Upper lobe of left lung (tissue), 6 donors: ENCODE data around the gene FLCN. TPM values are rescaled to one million over a fixed set of nuclear protein-coding genes. Genes with fewer than 3 reads are reported as not detected.
A peak's percentile ranks its signal among the peaks of the same experiment; 100 is the strongest.

ENCODE experiments used
- ATAC-seq, 2 donors: fragments of 200-7000 bp; cut with Tn5 transposase; one replicate each; pipeline ENCODE4 v1.9.1; 2022; ENCODE audit warnings: mild to moderate bottlenecking in 2 of 2, moderate library complexity in 2 of 2; ENCODE audit not compliant: low FRiP score in 2 of 2
- DNase-seq, 2 donors: peaks; one replicate each; pipeline ENCODE4 v3.0.0-alpha.2; 2019 to 2020
- H3K27ac ChIP-seq, 4 donors: fragments of 200-600 bp; sonication (generic); one replicate each; pipeline ENCODE4 v1.5.1; 2016 to 2019
- H3K27me3 ChIP-seq, 4 donors: fragments of 200-600 bp; sonication (generic); one replicate each; pipeline ENCODE4 v1.5.1; 2017 to 2019
- H3K36me3 ChIP-seq, 4 donors: fragments of 200-600 bp; sonication (generic); one replicate each; pipeline ENCODE4 v1.5.1; 2016 to 2019
- H3K4me1 ChIP-seq, 4 donors: fragments of 200-600 bp; sonication (generic); one replicate each; pipeline ENCODE4 v1.5.1; 2018 to 2019
- H3K4me3 ChIP-seq, 4 donors: fragments of 200-600 bp; sonication (generic); one replicate each; pipeline ENCODE4 v1.5.1; 2017 to 2019; ENCODE audit warnings: mild to moderate bottlenecking in 2 of 4, moderate library complexity in 1 of 4
- H3K9me3 ChIP-seq, 4 donors: fragments of 200-600 bp; sonication (generic); one replicate each; pipeline ENCODE4 v1.5.1; 2018 to 2019
- CTCF ChIP-seq, 6 experiments: fragments of 450-650 bp in 4 of 6; fragments of 200-600 bp in 2 of 6; sonication (generic) in 2 of 6; IDR thresholded peaks; one replicate each; pipeline ENCODE4 v1.5.1; 2016 to 2019; ENCODE audit warnings: antibody characterized with exemption in 6 of 6
- EP300 ChIP-seq, 4 donors: sonication (generic); formaldehyde crosslinking; IDR thresholded peaks; one replicate each; pipeline ENCODE4 v1.5.1; 2017; ENCODE audit warnings: antibody characterized with exemption in 4 of 4, control low read depth in 2 of 4
- POLR2A ChIP-seq, 4 donors: fragments of 450-650 bp; IDR thresholded peaks; one replicate each; pipeline ENCODE4 v1.5.1; 2016 to 2017; ENCODE audit warnings: antibody characterized with exemption in 4 of 4, mild to moderate bottlenecking in 2 of 4
- POLR2AphosphoS5 ChIP-seq, 2 donors: sonication (generic); formaldehyde crosslinking; IDR thresholded peaks; one replicate each; pipeline ENCODE4 v1.5.1; 2017; ENCODE audit warnings: antibody characterized with exemption in 2 of 2
- WGBS, 2 donors: methylation state at CpG; one replicate each; pipeline ENCODE4 v1.1.5; 2017 to 2018; 5-methylcytosine and 5-hydroxymethylcytosine counted together
- total RNA-seq, 6 donors: library from RNA; depleted of rRNA in 4 of 6; stranded (reverse); fragments of >200 nt in 4 of 6; gene quantifications; one replicate each; pipeline versions ENCODE4 v1.1.0 to v1.2.1, GENCODE V29; 2016 to 2021
- donor health status: DM: no; HTN: no; CAD: no; lungs with moderate emphysema.
- donor health status: DM: no; HTN: yes; CAD: no; lungs with severe emphysema.

FLCN gene
- total RNA-seq, 6 donors from 2014 or later = 62.3 to 420 (median 103) TPM

GRCh38 chr17:17252149-17252661 lies 15.2 kb upstream of the FLCN start:
- TF ChIP-seq CTCF (IDR thresholded peaks at IDR 0.05) (no peak), POLR2A (IDR thresholded peaks at IDR 0.05) (no peak), POLR2AphosphoS5 (IDR thresholded peaks at IDR 0.05) (no peak), EP300 (IDR thresholded peaks at IDR 0.05) (no peak)
- Histone ChIP-seq H3K36me3 (peaks cover 6 to 95% (median 69%) of the 10 kb centered on the region in 4 donors), H3K27ac (no peak overlapping the region), H3K4me3 (no peak overlapping the region), H3K4me1 (no peaks in the 10 kb centered on the region), H3K9me3 (no peaks in the 10 kb centered on the region), H3K27me3 (no peaks in the 10 kb centered on the region)
- no peak for ATAC-seq
- 73 to 79% methylated on average over 5 to 9 of the region's 9 CpGs for WGBS, 2 donors
- DNase-seq = no peak

- no peak for TF ChIP-seq EP300 (IDR thresholded peaks at IDR 0.05)
- TF ChIP-seq POLR2AphosphoS5 (IDR thresholded peaks at IDR 0.05) = no peak
- TF ChIP-seq POLR2A (IDR thresholded peaks at IDR 0.05) = no peak
- no peak for TF ChIP-seq CTCF (IDR thresholded peaks at IDR 0.05)
- Histone ChIP-seq H3K27ac (no peak overlapping the region), H3K9me3 (no peaks in the 10 kb centered on the region), H3K27me3 (no peaks in the 10 kb centered on the region), H3K4me1 (no peaks in the 10 kb centered on the region), H3K4me3 (no peak overlapping the region), H3K36me3 (peaks cover 11 to 64% (median 47%) of the 10 kb centered on the region in 4 donors)
- WGBS, 2 donors = 88 to 97% methylated on average over 3 of the region's 3 CpGs
- DNase-seq = peak in 1 of 2 donors; percentile 5
- no peak for ATAC-seq
Observed at GRCh38 chr17:17246879-17247278, 9.9 kb upstream of the FLCN start.

GRCh38 chr17:17243163-17243562 lies 6.2 kb upstream of the FLCN start:
- Histone ChIP-seq H3K27me3 (no peaks in the 10 kb centered on the region), H3K9me3 (no peaks in the 10 kb centered on the region), H3K36me3 (peaks cover 7 to 29% (median 29%) of the 10 kb centered on the region in 4 donors), H3K4me1 (peaks cover 3 to 9% (median 5%) of the 10 kb centered on the region in 4 donors), H3K27ac (no peak overlapping the region), H3K4me3 (no peak overlapping the region)
- no peak for ATAC-seq
- TF ChIP-seq CTCF (IDR thresholded peaks at IDR 0.05) (no peak), POLR2A (IDR thresholded peaks at IDR 0.05) (no peak), EP300 (IDR thresholded peaks at IDR 0.05) (no peak), POLR2AphosphoS5 (IDR thresholded peaks at IDR 0.05) (no peak)
- WGBS, 2 donors = 94 to 95% methylated on average over 6 of the region's 6 CpGs
- no peak for DNase-seq

GRCh38 chr17:17242246-17242645 lies 5.3 kb upstream of the FLCN start:
- no peak overlapping the region for H3K27ac ChIP-seq
- TF ChIP-seq CTCF (IDR thresholded peaks at IDR 0.05) (no peak), POLR2AphosphoS5 (IDR thresholded peaks at IDR 0.05) (no peak), POLR2A (IDR thresholded peaks at IDR 0.05) (no peak), EP300 (IDR thresholded peaks at IDR 0.05) (no peak)
- peaks cover 4 to 13% (median 8%) of the 10 kb centered on the region in 4 donors for H3K4me1 ChIP-seq
- H3K9me3 ChIP-seq = no peaks in the 10 kb centered on the region
- ATAC-seq (no peak), DNase-seq (no peak)
- no peak overlapping the region for H3K4me3 ChIP-seq
- H3K27me3 ChIP-seq = no peaks in the 10 kb centered on the region
- peaks cover 7 to 21% (median 21%) of the 10 kb centered on the region in 4 donors for H3K36me3 ChIP-seq
- WGBS, 2 donors = 100% methylated on average over 7 of the region's 7 CpGs; no CpG with 5 or more reads in 1 of the 2 donors

- H3K4me1 ChIP-seq = peaks cover 4 to 13% (median 8%) of the 10 kb centered on the region in 4 donors
- H3K27ac ChIP-seq = no peak overlapping the region
- TF ChIP-seq EP300 (IDR thresholded peaks at IDR 0.05) = no peak
- TF ChIP-seq CTCF (IDR thresholded peaks at IDR 0.05) = no peak
- TF ChIP-seq POLR2A (IDR thresholded peaks at IDR 0.05) = no peak
- TF ChIP-seq POLR2AphosphoS5 (IDR thresholded peaks at IDR 0.05) = no peak
- H3K36me3 ChIP-seq = peaks cover 3 to 15% (median 15%) of the 10 kb centered on the region in 4 donors
- WGBS, 2 donors = 81 to 84% methylated on average over 10 of the region's 10 CpGs
- H3K27me3 ChIP-seq = no peaks in the 10 kb centered on the region
- no peak for DNase-seq
- H3K9me3 ChIP-seq = no peaks in the 10 kb centered on the region
- ATAC-seq = no peak
- no peak overlapping the region for H3K4me3 ChIP-seq
Observed at GRCh38 chr17:17241656-17242055, 4.7 kb upstream of the FLCN start.
